ENCODE results near the gene C1orf116. TPM values are rescaled to one million over a fixed set of nuclear protein-coding genes. Genes with fewer than 3 reads are reported as not detected.

Gene C1orf116
- total RNA-seq, 4 donors from 2014 or later: 40.6 to 95.8 (median 77.6) TPM

GRCh38 chr1:206986402-206986801 lies 46.2 kb downstream of the C1orf116 start:
- H3K36me3 ChIP-seq: no peaks in the 10 kb centered on the region
- WGBS: 65% methylated on average over 3 of the region's 3 CpGs
- no peaks in the 10 kb centered on the region for H3K9me3 ChIP-seq
- TF ChIP-seq POLR2AphosphoS5 (IDR thresholded peaks at IDR 0.05) (no peak), CTCF (IDR thresholded peaks at IDR 0.05) (no peak), EP300 (IDR thresholded peaks at IDR 0.05) (no peak)
- no peak overlapping the region for H3K27ac ChIP-seq
- no peak overlapping the region for H3K4me3 ChIP-seq
- H3K4me1 ChIP-seq: no peaks in the 10 kb centered on the region
- no peak for DNase-seq (ENCODE audit: low spot score in 2 of 2)
- no peaks in the 10 kb centered on the region for H3K27me3 ChIP-seq

GRCh38 chr1:206985162-206985749 lies 47.3 kb downstream of the C1orf116 start:
- Histone ChIP-seq H3K4me1 (no peaks in the 10 kb centered on the region), H3K9me3 (no peaks in the 10 kb centered on the region), H3K27ac (no peak overlapping the region), H3K27me3 (no peaks in the 10 kb centered on the region), H3K36me3 (no peaks in the 10 kb centered on the region), H3K4me3 (no peak overlapping the region)
- TF ChIP-seq EP300 (IDR thresholded peaks at IDR 0.05): no peak
- no peak for TF ChIP-seq CTCF (IDR thresholded peaks at IDR 0.05)
- no peak for TF ChIP-seq POLR2A (IDR thresholded peaks at IDR 0.05)
- no peak for TF ChIP-seq POLR2AphosphoS5 (IDR thresholded peaks at IDR 0.05)
- DNase-seq (ENCODE audit: low spot score in 2 of 2): no peak
- 79% methylated on average over 10 of the region's 10 CpGs for WGBS

GRCh38 chr1:206982216-206982615 lies 50.3 kb downstream of the C1orf116 start:
- TF ChIP-seq CTCF (IDR thresholded peaks at IDR 0.05) (peak; percentile 13 to 36), EP300 (IDR thresholded peaks at IDR 0.05) (no peak), POLR2A (IDR thresholded peaks at IDR 0.05) (no peak), POLR2AphosphoS5 (IDR thresholded peaks at IDR 0.05) (no peak)
- Histone ChIP-seq H3K4me3 (no peak overlapping the region), H3K27ac (no peak overlapping the region), H3K36me3 (no peaks in the 10 kb centered on the region), H3K4me1 (no peaks in the 10 kb centered on the region), H3K9me3 (no peaks in the 10 kb centered on the region), H3K27me3 (no peaks in the 10 kb centered on the region)
- 47% methylated on average over 4 of the region's 4 CpGs for WGBS
- DNase-seq (ENCODE audit: low spot score in 2 of 2): no peak

GRCh38 chr1:206979379-206980043 lies 53.0 kb downstream of the C1orf116 start:
- Histone ChIP-seq H3K4me3 (no peak overlapping the region), H3K9me3 (no peaks in the 10 kb centered on the region), H3K4me1 (no peaks in the 10 kb centered on the region), H3K27me3 (no peaks in the 10 kb centered on the region), H3K36me3 (no peaks in the 10 kb centered on the region), H3K27ac (no peak overlapping the region)
- DNase-seq (ENCODE audit: low spot score in 2 of 2): no peak
- TF ChIP-seq POLR2AphosphoS5 (IDR thresholded peaks at IDR 0.05) (no peak), EP300 (IDR thresholded peaks at IDR 0.05) (no peak), POLR2A (IDR thresholded peaks at IDR 0.05) (no peak), CTCF (IDR thresholded peaks at IDR 0.05) (no peak)
- WGBS: 76% methylated on average over 3 of the region's 3 CpGs

GRCh38 chr1:206978259-206978658 lies 54.3 kb downstream of the C1orf116 start:
- H3K27me3 ChIP-seq: no peaks in the 10 kb centered on the region
- no peaks in the 10 kb centered on the region for H3K4me1 ChIP-seq
- 83% methylated on average over 7 of the region's 7 CpGs for whole genome bisulfite sequencing
- H3K36me3 ChIP-seq: no peaks in the 10 kb centered on the region
- H3K4me3 ChIP-seq: no peak overlapping the region
- H3K27ac ChIP-seq: no peak overlapping the region
- H3K9me3 ChIP-seq: no peaks in the 10 kb centered on the region
- TF ChIP-seq POLR2AphosphoS5 (IDR thresholded peaks at IDR 0.05) (no peak), POLR2A (IDR thresholded peaks at IDR 0.05) (no peak), EP300 (IDR thresholded peaks at IDR 0.05) (no peak), CTCF (IDR thresholded peaks at IDR 0.05) (no peak)
- DNase-seq (ENCODE audit: low spot score in 2 of 2): no peak

Measured in suprapubic skin (tissue), 4 donors.